Measurements from ENCODE around the gene MECR.

Gene MECR

GRCh38 chr1:29202584-29203340 is 28.0 kb downstream of the MECR start:
- Histone ChIP-seq H4K91ac (ENCODE audit: low read length) (peak overlapping the region; percentile 86), H2AK5ac (ENCODE audit: low read length, severe bottlenecking) (peak overlapping the region; percentile 89), H3K79me1 (replicated peaks; ENCODE audit: low read length, poor library complexity, severe bottlenecking) (peaks cover 4% of the 10 kb centered on the region), H3K27ac (ENCODE audit: low read length, poor library complexity, severe bottlenecking) (peak overlapping the region; percentile 67), H3K9me3 (ENCODE audit: control insufficient read depth, low read length) (no peaks in the 10 kb centered on the region), H3K4me3 (ENCODE audit: insufficient read depth in 1 of 2, low read depth in 1 of 2, low read length in 2 of 2) (peak overlapping the region in 1 of 2 experiments; percentile 10), H3K4ac (ENCODE audit: low read depth in 1 of 2, low read length in 2 of 2) (peak overlapping the region; percentile 21 to 62), H3K4me2 (ENCODE audit: low read length, poor library complexity, severe bottlenecking) (no peak overlapping the region), H2BK15ac (ENCODE audit: low read depth, poor library complexity, severe bottlenecking) (peak overlapping the region; percentile 76), H3K36me3 (ENCODE audit: control insufficient read depth in 1 of 2, insufficient read depth in 2 of 2, low read depth in 1 of 2, low read length in 2 of 2) (peaks cover 50 to 65% of the 10 kb centered on the region in 2 experiments), H3K18ac (ENCODE audit: low read depth in 1 of 2, low read length in 2 of 2) (peak overlapping the region; percentile 64 to 85), H2BK120ac (ENCODE audit: low read depth, low read length) (no peak overlapping the region), H3K9ac (ENCODE audit: low read length) (peak overlapping the region; percentile 77), H2AFZ (ENCODE audit: low read depth, low read length) (no peak overlapping the region), H3K23ac (ENCODE audit: low read length in 2 of 2) (no peak overlapping the region), H2BK5ac (ENCODE audit: low read depth, low read length, poor library complexity, severe bottlenecking) (no peak overlapping the region), H4K8ac (ENCODE audit: low read length) (peak overlapping the region; percentile 86), H3K27me3 (ENCODE audit: control insufficient read depth in 1 of 2, insufficient read depth in 1 of 2, low read length in 2 of 2) (no peaks in the 10 kb centered on the region), H3K4me1 (ENCODE audit: control insufficient read depth, insufficient read depth, low read depth, low read length) (peaks cover 5% of the 10 kb centered on the region), H3K14ac (ENCODE audit: low read length in 2 of 2) (no peak overlapping the region), H2BK12ac (ENCODE audit: low read length in 2 of 2) (peak overlapping the region; percentile 25 to 85)
- WGBS: 24% methylated on average over 14 of the region's 14 CpGs
- DNase-seq: peak; percentile 97

DNA sequence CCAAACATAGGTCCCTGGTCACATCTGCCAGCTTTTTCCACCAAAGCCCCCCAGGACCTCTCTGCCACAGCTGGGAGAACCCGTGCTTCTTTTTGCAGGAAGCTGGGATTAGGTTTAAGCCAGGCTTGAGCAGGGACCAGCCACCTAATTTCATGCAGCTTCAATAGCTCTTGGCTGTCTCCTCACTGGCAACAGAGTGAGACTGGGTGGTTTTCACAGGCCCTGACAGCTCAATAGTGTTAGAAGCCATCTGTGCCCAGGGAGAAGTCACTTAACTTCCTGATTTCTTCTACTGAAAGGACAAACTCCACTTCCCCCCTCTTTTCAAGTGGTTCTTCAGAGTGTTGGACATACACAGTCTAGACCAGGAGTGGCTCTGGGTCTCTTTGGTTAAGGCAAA is 28.7 kb downstream of the MECR start:
- H2BK120ac ChIP-seq (ENCODE audit: low read depth, low read length): peak overlapping the region; percentile 76
- WGBS: 96% methylated on average over 1 of the region's 1 CpG
- H3K18ac ChIP-seq (ENCODE audit: low read depth in 1 of 2, low read length in 2 of 2): peak overlapping the region; percentile 48 to 85
- H3K79me1 ChIP-seq (replicated peaks; ENCODE audit: low read length, poor library complexity, severe bottlenecking): peaks cover 4% of the 10 kb centered on the region
- H2BK15ac ChIP-seq (ENCODE audit: low read depth, poor library complexity, severe bottlenecking): peak overlapping the region; percentile 76
- no peak overlapping the region for H2AFZ ChIP-seq (ENCODE audit: low read depth, low read length)
- no peak overlapping the region for H3K4me2 ChIP-seq (ENCODE audit: low read length, poor library complexity, severe bottlenecking)
- H3K27me3 ChIP-seq (ENCODE audit: control insufficient read depth in 1 of 2, insufficient read depth in 1 of 2, low read length in 2 of 2): no peaks in the 10 kb centered on the region
- peak; percentile 24 for DNase-seq
- H2BK12ac ChIP-seq (ENCODE audit: low read length in 2 of 2): peak overlapping the region; percentile 25 to 85
- peak overlapping the region in 1 of 2 experiments; percentile 10 for H3K4me3 ChIP-seq (ENCODE audit: insufficient read depth in 1 of 2, low read depth in 1 of 2, low read length in 2 of 2)
- H2AK5ac ChIP-seq (ENCODE audit: low read length, severe bottlenecking): peak overlapping the region; percentile 89
- H3K36me3 ChIP-seq (ENCODE audit: control insufficient read depth in 1 of 2, insufficient read depth in 2 of 2, low read depth in 1 of 2, low read length in 2 of 2): peaks cover 50 to 73% of the 10 kb centered on the region in 2 experiments
- peak overlapping the region; percentile 50 for H2BK5ac ChIP-seq (ENCODE audit: low read depth, low read length, poor library complexity, severe bottlenecking)
- H3K23ac ChIP-seq (ENCODE audit: low read length in 2 of 2): no peak overlapping the region
- peaks cover 6% of the 10 kb centered on the region for H3K4me1 ChIP-seq (ENCODE audit: control insufficient read depth, insufficient read depth, low read depth, low read length)
- no peak overlapping the region for H3K14ac ChIP-seq (ENCODE audit: low read length in 2 of 2)
- peak overlapping the region; percentile 21 to 62 for H3K4ac ChIP-seq (ENCODE audit: low read depth in 1 of 2, low read length in 2 of 2)
- peak overlapping the region; percentile 86 for H4K91ac ChIP-seq (ENCODE audit: low read length)
- H4K8ac ChIP-seq (ENCODE audit: low read length): peak overlapping the region; percentile 86
- H3K9me3 ChIP-seq (ENCODE audit: control insufficient read depth, low read length): no peaks in the 10 kb centered on the region
- H3K9ac ChIP-seq (ENCODE audit: low read length): peak overlapping the region; percentile 77
- H3K27ac ChIP-seq (ENCODE audit: low read length, poor library complexity, severe bottlenecking): peak overlapping the region; percentile 67

DNA sequence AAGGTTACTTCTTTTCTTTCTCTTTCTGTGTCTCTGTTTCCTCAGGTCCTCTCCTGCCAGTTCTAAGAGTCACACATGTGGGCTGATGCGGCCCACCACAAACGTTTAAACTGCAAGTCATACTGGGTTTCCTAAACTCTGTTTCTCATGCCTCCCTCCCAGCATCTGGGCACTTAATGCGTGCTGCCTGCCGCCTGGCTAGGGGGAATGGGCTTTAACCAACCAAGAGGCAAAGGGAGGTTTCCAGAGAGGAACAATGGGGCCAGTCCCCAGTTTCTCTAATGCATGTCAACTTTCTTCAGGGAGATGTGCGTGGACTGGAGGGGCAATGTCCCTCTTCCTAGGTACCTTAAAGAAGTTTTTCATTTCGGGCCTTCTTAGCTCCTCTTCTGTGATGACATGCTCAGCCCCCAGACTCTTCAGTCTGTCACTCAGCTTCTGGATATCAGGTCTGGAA is 29.1 kb downstream of the MECR start:
- Histone ChIP-seq H3K23ac (ENCODE audit: low read length in 2 of 2) (no peak overlapping the region), H4K8ac (ENCODE audit: low read length) (peak overlapping the region; percentile 86), H3K4me2 (ENCODE audit: low read length, poor library complexity, severe bottlenecking) (no peak overlapping the region), H3K4me1 (ENCODE audit: control insufficient read depth, insufficient read depth, low read depth, low read length) (peaks cover 7% of the 10 kb centered on the region), H3K4me3 (ENCODE audit: insufficient read depth in 1 of 2, low read depth in 1 of 2, low read length in 2 of 2) (no peak overlapping the region), H2BK12ac (ENCODE audit: low read length in 2 of 2) (peak overlapping the region in 1 of 2 experiments; percentile 65), H2BK5ac (ENCODE audit: low read depth, low read length, poor library complexity, severe bottlenecking) (no peak overlapping the region), H3K36me3 (ENCODE audit: control insufficient read depth in 1 of 2, insufficient read depth in 2 of 2, low read depth in 1 of 2, low read length in 2 of 2) (peaks cover 47 to 70% of the 10 kb centered on the region in 2 experiments), H3K9me3 (ENCODE audit: control insufficient read depth, low read length) (no peaks in the 10 kb centered on the region), H3K79me1 (replicated peaks; ENCODE audit: low read length, poor library complexity, severe bottlenecking) (peaks cover 4% of the 10 kb centered on the region), H3K9ac (ENCODE audit: low read length) (peak overlapping the region; percentile 77), H3K18ac (ENCODE audit: low read depth in 1 of 2, low read length in 2 of 2) (no peak overlapping the region), H3K27me3 (ENCODE audit: control insufficient read depth in 1 of 2, insufficient read depth in 1 of 2, low read length in 2 of 2) (no peaks in the 10 kb centered on the region), H4K91ac (ENCODE audit: low read length) (no peak overlapping the region), H2AFZ (ENCODE audit: low read depth, low read length) (no peak overlapping the region), H3K27ac (ENCODE audit: low read length, poor library complexity, severe bottlenecking) (no peak overlapping the region), H2AK5ac (ENCODE audit: low read length, severe bottlenecking) (no peak overlapping the region), H2BK15ac (ENCODE audit: low read depth, poor library complexity, severe bottlenecking) (no peak overlapping the region), H3K14ac (ENCODE audit: low read length in 2 of 2) (no peak overlapping the region), H2BK120ac (ENCODE audit: low read depth, low read length) (peak overlapping the region; percentile 54), H3K4ac (ENCODE audit: low read depth in 1 of 2, low read length in 2 of 2) (no peak overlapping the region)
- WGBS: 89% methylated on average over 6 of the region's 6 CpGs
- no peak for DNase-seq

GRCh38 chr1:29200906-29201594 is 29.7 kb downstream of the MECR start:
- 76% methylated on average over 5 of the region's 5 CpGs for WGBS

More at GRCh38 chr1:29200906-29201594, 29.7 kb downstream of the MECR start:
- no peak overlapping the region for H3K23ac ChIP-seq (ENCODE audit: low read length in 2 of 2)
- no peak overlapping the region for H2BK15ac ChIP-seq (ENCODE audit: low read depth, poor library complexity, severe bottlenecking)
- DNase-seq: peak; percentile 42
- no peak overlapping the region for H2AK5ac ChIP-seq (ENCODE audit: low read length, severe bottlenecking)
- H3K4me2 ChIP-seq (ENCODE audit: low read length, poor library complexity, severe bottlenecking): no peak overlapping the region
- H2BK120ac ChIP-seq (ENCODE audit: low read depth, low read length): peak overlapping the region; percentile 54
- H2BK12ac ChIP-seq (ENCODE audit: low read length in 2 of 2): no peak overlapping the region
- H3K4me1 ChIP-seq (ENCODE audit: control insufficient read depth, insufficient read depth, low read depth, low read length): peaks cover 7% of the 10 kb centered on the region
- H3K79me1 ChIP-seq (replicated peaks; ENCODE audit: low read length, poor library complexity, severe bottlenecking): peaks cover 4% of the 10 kb centered on the region
- no peak overlapping the region for H2AFZ ChIP-seq (ENCODE audit: low read depth, low read length)
- no peaks in the 10 kb centered on the region for H3K9me3 ChIP-seq (ENCODE audit: control insufficient read depth, low read length)
- peaks cover 44 to 64% of the 10 kb centered on the region in 2 experiments for H3K36me3 ChIP-seq (ENCODE audit: control insufficient read depth in 1 of 2, insufficient read depth in 2 of 2, low read depth in 1 of 2, low read length in 2 of 2)
- H4K8ac ChIP-seq (ENCODE audit: low read length): no peak overlapping the region
- no peak overlapping the region for H3K27ac ChIP-seq (ENCODE audit: low read length, poor library complexity, severe bottlenecking)
- no peaks in the 10 kb centered on the region for H3K27me3 ChIP-seq (ENCODE audit: control insufficient read depth in 1 of 2, insufficient read depth in 1 of 2, low read length in 2 of 2)
- no peak overlapping the region for H4K91ac ChIP-seq (ENCODE audit: low read length)
- no peak overlapping the region for H3K4ac ChIP-seq (ENCODE audit: low read depth in 1 of 2, low read length in 2 of 2)
- H3K4me3 ChIP-seq (ENCODE audit: insufficient read depth in 1 of 2, low read depth in 1 of 2, low read length in 2 of 2): no peak overlapping the region
- peak overlapping the region; percentile 77 for H3K9ac ChIP-seq (ENCODE audit: low read length)
- H2BK5ac ChIP-seq (ENCODE audit: low read depth, low read length, poor library complexity, severe bottlenecking): no peak overlapping the region
- H3K14ac ChIP-seq (ENCODE audit: low read length in 2 of 2): no peak overlapping the region
- no peak overlapping the region for H3K18ac ChIP-seq (ENCODE audit: low read depth in 1 of 2, low read length in 2 of 2)
